GM19238 (cell line): ENCODE results near the gene CST9.
"Not testable (repeated sequence)": the region's sequence is repeated elsewhere in the genome, so short reads cannot be mapped to it uniquely, and the experiment has no call there.

Experiments
- DNase-seq: peaks from one replicate; pipeline ENCODE4 v3.0.0; 2011; ENCODE audit warnings: low spot score; ENCODE audit not compliant: insufficient read length

The CST9 gene

GRCh38 chr20:23637282-23638221, 31.8 kb upstream of the CST9 start, which contains the start of gene CST3:
Gene CST3 (minus strand): TSS chr20:23637955. CDS start chr20:23637862, 93 bp downstream.
- DNase-seq: peak; percentile 68

GRCh38 chr20:23636908-23637281, 31.2 kb upstream of the CST9 start:
- no peak for DNase-seq

- no peak for DNase-seq
These were observed 30.6 kb upstream of the CST9 start for GRCh38 chr20:23636182-23636907.

GRCh38 chr20:23635768-23636090, 30.0 kb upstream of the CST9 start:
- not testable (repeated sequence) for DNase-seq

GRCh38 chr20:23634985-23635767, 29.5 kb upstream of the CST9 start:
- no peak for DNase-seq

- no peak for DNase-seq
These were observed 28.5 kb upstream of the CST9 start for GRCh38 chr20:23634044-23634801.

GRCh38 chr20:23632711-23633573, 27.2 kb upstream of the CST9 start:
- DNase-seq: no peak

- DNase-seq: no peak
These were observed 26.4 kb upstream of the CST9 start for GRCh38 chr20:23631981-23632710.

GRCh38 chr20:23631226-23631822, 25.6 kb upstream of the CST9 start:
- no peak for DNase-seq

- DNase-seq: no peak
These were observed 24.7 kb upstream of the CST9 start for GRCh38 chr20:23630392-23630849.

GRCh38 chr20:23629542-23630391, 24.1 kb upstream of the CST9 start:
- DNase-seq: no peak

- no peak for DNase-seq
These were observed 23.4 kb upstream of the CST9 start for GRCh38 chr20:23629017-23629541.

GRCh38 chr20:23628402-23629016, 22.8 kb upstream of the CST9 start:
- DNase-seq: no peak

GRCh38 chr20:23627501-23627900, 21.8 kb upstream of the CST9 start:
- DNase-seq: no peak

GRCh38 chr20:23626040-23626620, 20.4 kb upstream of the CST9 start:
- DNase-seq: no peak

GRCh38 chr20:23625236-23625964, 19.7 kb upstream of the CST9 start:
- DNase-seq: no peak
